Lung (tissue), 12 donors: ENCODE data around the gene PPP1R3D. TPM values are rescaled to one million over a fixed set of nuclear protein-coding genes. Genes with fewer than 3 reads are reported as not detected.

Source experiments
- ATAC-seq: fragments of 200-7000 bp; cut with Tn5 transposase; one replicate; pipeline ENCODE4 v1.9.1; 2020; ENCODE audit warnings: moderate number of reproducible peaks; ENCODE audit not compliant: insufficient read depth, low FRiP score
- DNase-seq, 3 donors: peaks; one replicate each; pipeline ENCODE4 v3.0.0-alpha.2; 2013 to 2017
- H3K27ac ChIP-seq, 2 donors: one replicate each; pipeline ENCODE4 v1.5.1; 2013; ENCODE audit warnings: mild to moderate bottlenecking in 2 of 2, moderate library complexity in 2 of 2, control low read depth in 1 of 2, inconsistent platforms in 1 of 2, low read depth in 1 of 2, low read length in 1 of 2
- H3K27me3 ChIP-seq, 3 donors: one replicate each; pipeline ENCODE4 v1.5.1; 2013; ENCODE audit warnings: low read length in 2 of 3; ENCODE audit not compliant: control insufficient read depth in 3 of 3, insufficient read depth in 3 of 3
- H3K36me3 ChIP-seq, 4 donors: one replicate each; pipeline ENCODE4 v1.5.1; 2013; ENCODE audit warnings: low read length in 4 of 4, mild to moderate bottlenecking in 1 of 4, moderate library complexity in 1 of 4; ENCODE audit not compliant: control insufficient read depth in 4 of 4, insufficient read depth in 4 of 4
- H3K4me1 ChIP-seq, 5 donors: one replicate each; pipeline ENCODE4 v1.5.1; 2013; ENCODE audit warnings: low read length in 5 of 5, mild to moderate bottlenecking in 2 of 5, moderate library complexity in 1 of 5; ENCODE audit not compliant: control insufficient read depth in 5 of 5, insufficient read depth in 5 of 5
- H3K4me3 ChIP-seq: one replicate; pipeline ENCODE4 v1.5.1; 2013; ENCODE audit warnings: mild to moderate bottlenecking, control low read depth, moderate library complexity
- H3K9ac ChIP-seq, 2 donors: one replicate each; pipeline ENCODE4 v1.5.1; 2013; ENCODE audit warnings: low read length in 2 of 2, control low read depth in 1 of 2; ENCODE audit not compliant: insufficient read depth in 1 of 2
- H3K9me3 ChIP-seq, 4 donors: one replicate each; pipeline ENCODE4 v1.5.1; 2013; ENCODE audit warnings: low read length in 3 of 4, mild to moderate bottlenecking in 1 of 4, moderate library complexity in 1 of 4; ENCODE audit not compliant: control insufficient read depth in 4 of 4, insufficient read depth in 3 of 4
- WGBS, 2 donors: extraction: QIAGEN DNeasy Blood & Tissue Kit; methylation state at CpG; one replicate each; pipeline ENCODE4 v1.1.7; 2013; 5-methylcytosine and 5-hydroxymethylcytosine counted together
- polyA plus RNA-seq, 2 donors: library from polyadenylated mRNA; stranded (reverse); fragments of 200-250 nt; gene quantifications; one replicate each; pipeline ENCODE4 v1.2.1, GENCODE V29; 2013
- total RNA-seq, 2 donors: library from RNA; depleted of rRNA in 1 of 2; stranded (reverse); fragments of >200 nt in 1 of 2; gene quantifications; one replicate each; pipeline ENCODE4 v1.2.1, GENCODE V29; 2014 to 2021
- TF ChIP-seq, protein P1 (sequence below): IDR thresholded peaks from 2 replicates; pipeline ENCODE4 v1.5.1; 2012; ENCODE audit warnings: mild to moderate bottlenecking; ENCODE audit errors: control extremely low read depth, extremely low read depth
- donor health status: control.
- donor health status: control.
- donor health status: Bipolar disorder and iron deficiency.
- donor health status: healthy.
- donor health status: DM: yes; HTN: yes; CAD: no.

PPP1R3D gene
- total and polyA plus RNA-seq, 4 donors = 3.8 to 11.8 (median 8.1) TPM

DNA sequence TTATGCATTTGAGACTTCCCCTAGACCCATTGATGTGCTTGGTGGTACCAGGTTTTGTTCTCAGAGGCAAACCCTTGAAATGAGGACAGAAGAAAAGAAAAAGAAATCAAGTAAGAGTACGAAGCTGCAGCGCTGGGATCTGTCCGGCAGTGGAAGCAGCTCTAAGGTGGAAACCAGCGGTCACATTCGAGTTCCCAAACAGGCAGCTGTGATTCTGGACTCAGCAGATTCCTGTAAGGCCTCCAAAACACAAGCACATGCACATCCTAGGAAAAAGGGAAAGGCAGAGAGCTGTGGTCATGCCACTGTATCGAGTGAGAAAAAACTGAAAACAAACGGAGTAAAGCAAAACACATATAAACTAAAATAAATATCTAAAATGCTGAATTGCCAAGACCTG is 4.6 kb upstream of the PPP1R3D start:
- WGBS, 2 donors = 87 to 91% methylated on average over 7 of the region's 7 CpGs
- Histone ChIP-seq H3K4me1 (peaks cover 0 to 58% (median 14%) of the 10 kb centered on the region in 5 donors), H3K36me3 (peaks cover 0 to 21% (median 8%) of the 10 kb centered on the region in 4 donors), H3K9ac (no peak overlapping the region), H3K27me3 (no peaks in the 10 kb centered on the region), H3K9me3 (no peaks in the 10 kb centered on the region), H3K4me3 (no peak overlapping the region), H3K27ac (no peak overlapping the region)
- DNase-seq (no peak), ATAC-seq (no peak)
- TF ChIP-seq, protein P1, sequence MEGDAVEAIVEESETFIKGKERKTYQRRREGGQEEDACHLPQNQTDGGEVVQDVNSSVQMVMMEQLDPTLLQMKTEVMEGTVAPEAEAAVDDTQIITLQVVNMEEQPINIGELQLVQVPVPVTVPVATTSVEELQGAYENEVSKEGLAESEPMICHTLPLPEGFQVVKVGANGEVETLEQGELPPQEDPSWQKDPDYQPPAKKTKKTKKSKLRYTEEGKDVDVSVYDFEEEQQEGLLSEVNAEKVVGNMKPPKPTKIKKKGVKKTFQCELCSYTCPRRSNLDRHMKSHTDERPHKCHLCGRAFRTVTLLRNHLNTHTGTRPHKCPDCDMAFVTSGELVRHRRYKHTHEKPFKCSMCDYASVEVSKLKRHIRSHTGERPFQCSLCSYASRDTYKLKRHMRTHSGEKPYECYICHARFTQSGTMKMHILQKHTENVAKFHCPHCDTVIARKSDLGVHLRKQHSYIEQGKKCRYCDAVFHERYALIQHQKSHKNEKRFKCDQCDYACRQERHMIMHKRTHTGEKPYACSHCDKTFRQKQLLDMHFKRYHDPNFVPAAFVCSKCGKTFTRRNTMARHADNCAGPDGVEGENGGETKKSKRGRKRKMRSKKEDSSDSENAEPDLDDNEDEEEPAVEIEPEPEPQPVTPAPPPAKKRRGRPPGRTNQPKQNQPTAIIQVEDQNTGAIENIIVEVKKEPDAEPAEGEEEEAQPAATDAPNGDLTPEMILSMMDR = no peak

DNA sequence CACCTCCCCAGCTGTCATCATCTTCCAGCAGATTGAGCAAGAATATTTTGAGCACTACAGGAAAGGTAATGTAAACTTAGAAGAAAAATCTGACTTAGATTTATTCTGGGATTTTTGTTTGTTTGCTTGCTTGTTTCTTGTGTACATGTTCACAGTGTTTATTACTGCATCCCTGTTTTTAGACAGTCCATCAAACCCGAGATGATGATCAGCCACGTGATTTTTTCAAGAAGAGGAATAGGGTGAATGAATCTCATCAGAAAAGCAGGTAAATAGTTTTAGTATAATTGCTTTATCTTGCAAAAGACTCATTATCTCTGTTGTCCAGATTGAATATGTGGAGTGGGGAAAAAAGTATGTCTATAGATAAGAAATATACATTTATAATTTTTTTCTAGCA is 2.1 kb upstream of the PPP1R3D start:
- TF ChIP-seq, protein P1 = no peak
- 75 to 82% methylated on average over 2 of the region's 2 CpGs for WGBS, 2 donors
- H3K4me3 ChIP-seq = no peak overlapping the region
- no peak overlapping the region for H3K9ac ChIP-seq
- peaks cover 8 to 65% (median 24%) of the 10 kb centered on the region in 5 donors for H3K4me1 ChIP-seq
- no peaks in the 10 kb centered on the region for H3K27me3 ChIP-seq
- ATAC-seq = no peak
- no peak for DNase-seq
- H3K9me3 ChIP-seq = no peaks in the 10 kb centered on the region
- peaks cover 0 to 18% (median 8%) of the 10 kb centered on the region in 4 donors for H3K36me3 ChIP-seq
- no peak overlapping the region for H3K27ac ChIP-seq

DNA sequence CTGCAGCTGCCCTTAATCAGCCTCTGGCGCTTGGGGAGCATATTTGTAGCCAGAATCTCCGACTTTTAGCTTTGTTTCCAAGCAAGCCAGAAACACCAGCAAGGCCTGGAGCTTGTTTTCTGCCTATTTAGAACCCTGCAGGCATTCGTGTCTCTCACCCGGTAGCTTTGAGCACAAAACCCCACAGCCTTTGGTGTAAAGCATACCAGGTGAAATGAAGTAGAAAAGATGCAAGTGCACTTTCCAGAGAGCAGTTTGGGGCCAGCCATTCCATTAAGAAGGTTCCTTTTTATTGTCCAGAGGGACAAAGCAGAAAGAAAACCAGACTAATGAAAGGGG is 820 bp upstream of the PPP1R3D start:
- peaks cover 0 to 18% (median 8%) of the 10 kb centered on the region in 4 donors for H3K36me3 ChIP-seq
- no peaks in the 10 kb centered on the region for H3K27me3 ChIP-seq
- TF ChIP-seq, protein P1 = no peak
- peak overlapping the region; percentile 97 to 100 for H3K27ac ChIP-seq
- no peaks in the 10 kb centered on the region for H3K9me3 ChIP-seq
- peak overlapping the region; percentile 75 to 89 for H3K9ac ChIP-seq
- 0% methylated on average over 4 of the region's 4 CpGs for WGBS, 2 donors
- peak; percentile 3 for ATAC-seq
- DNase-seq = no peak
- H3K4me1 ChIP-seq = peaks cover 8 to 69% (median 25%) of the 10 kb centered on the region in 5 donors
- H3K4me3 ChIP-seq = peak overlapping the region; percentile 73

DNA sequence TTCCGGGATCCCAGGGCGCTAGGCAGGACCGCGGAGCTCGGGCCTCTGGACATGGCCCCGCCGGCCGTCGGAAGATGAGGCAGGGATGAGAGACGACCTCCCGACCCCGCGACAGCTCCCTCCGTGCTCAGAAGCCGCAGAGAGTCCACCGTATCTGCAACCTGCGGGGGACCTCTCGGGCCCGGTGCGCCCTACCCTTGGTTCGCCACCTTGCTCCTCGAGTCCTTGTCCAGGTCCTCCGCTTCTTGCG is 301 bp downstream of the PPP1R3D start:
- H3K36me3 ChIP-seq = peaks cover 0 to 15% (median 8%) of the 10 kb centered on the region in 4 donors
- TF ChIP-seq, protein P1 = no peak
- H3K4me3 ChIP-seq = peak overlapping the region; percentile 73
- no peaks in the 10 kb centered on the region for H3K9me3 ChIP-seq
- 0 to 1% methylated on average over 24 of the region's 24 CpGs for WGBS, 2 donors
- ATAC-seq (no peak), DNase-seq (no peak)
- peak overlapping the region; percentile 63 to 68 for H3K9ac ChIP-seq
- H3K27me3 ChIP-seq = no peaks in the 10 kb centered on the region
- peaks cover 8 to 58% (median 21%) of the 10 kb centered on the region in 5 donors for H3K4me1 ChIP-seq
- H3K27ac ChIP-seq = peak overlapping the region; percentile 97 to 100
